Fibroblast of skin of left quadriceps (primary cell): Measurements from ENCODE around the gene CFAP54.
A peak's percentile ranks its signal among the peaks of the same experiment; 100 is the strongest.

Source experiments
- DNase-seq, 2 experiments: peaks; one replicate each; pipeline ENCODE4 v3.0.0-alpha.2; 2013; ENCODE audit warnings: low read depth in 2 of 2

Gene CFAP54

DNA sequence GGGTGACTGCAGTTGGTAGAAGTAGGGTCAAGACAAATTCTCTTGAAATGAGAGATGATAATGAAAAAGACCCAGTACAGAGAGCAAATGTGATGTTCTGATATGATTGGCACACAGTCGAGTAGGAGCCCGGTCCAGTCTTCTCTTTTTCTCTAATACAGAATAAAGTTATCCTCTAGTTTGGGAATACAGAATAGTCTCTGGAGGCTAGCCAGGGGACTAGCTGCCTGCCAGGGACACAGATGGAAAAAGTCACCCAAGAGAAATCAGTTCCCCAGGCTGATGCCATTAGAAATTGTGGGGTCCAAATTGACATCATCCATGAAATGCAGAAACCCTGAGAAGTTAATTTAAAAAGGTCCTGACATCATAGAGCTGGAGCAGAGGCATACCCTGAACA is 240.5 kb downstream of the CFAP54 start:
- no peak for DNase-seq

DNA sequence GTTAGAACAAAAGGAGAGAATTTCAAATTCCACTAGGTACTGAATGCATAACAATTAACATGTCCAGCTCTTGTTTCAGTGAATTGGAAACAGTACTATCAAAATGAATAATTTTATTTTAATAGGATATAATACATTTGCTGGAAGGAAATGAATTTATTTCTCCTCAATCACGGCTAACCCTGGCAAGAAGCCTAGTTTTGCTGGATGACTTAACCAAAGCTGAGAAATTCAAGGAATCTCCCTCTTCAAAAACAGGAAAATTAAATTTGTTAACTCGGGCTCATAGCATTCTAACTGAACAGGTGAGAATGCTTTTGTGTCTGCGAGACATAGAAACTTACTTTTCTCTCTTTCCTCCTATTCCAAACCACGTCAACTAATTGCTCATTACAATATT is 254.2 kb downstream of the CFAP54 start:
- no peak for DNase-seq

DNA sequence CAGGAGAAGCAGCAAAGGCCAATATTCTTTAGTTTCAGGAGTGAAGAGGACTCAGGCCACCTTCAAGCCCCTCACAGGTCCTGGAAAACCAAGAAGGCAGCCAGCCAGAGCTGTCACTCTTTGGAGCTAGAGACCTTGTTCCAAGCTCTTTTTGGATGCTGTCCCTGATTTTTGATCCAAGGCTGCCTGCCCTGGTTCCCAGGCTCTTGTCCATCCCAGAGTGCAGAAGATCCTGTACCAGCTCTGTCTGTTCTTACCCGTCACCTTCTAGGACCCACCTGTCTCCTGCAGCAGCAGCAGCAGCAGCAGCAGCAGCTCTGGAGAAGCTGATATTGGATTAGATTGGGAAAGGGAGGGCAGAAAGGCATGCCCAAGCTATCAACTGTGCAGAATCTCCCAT is 260.6 kb downstream of the CFAP54 start:
- no peak for DNase-seq

DNA sequence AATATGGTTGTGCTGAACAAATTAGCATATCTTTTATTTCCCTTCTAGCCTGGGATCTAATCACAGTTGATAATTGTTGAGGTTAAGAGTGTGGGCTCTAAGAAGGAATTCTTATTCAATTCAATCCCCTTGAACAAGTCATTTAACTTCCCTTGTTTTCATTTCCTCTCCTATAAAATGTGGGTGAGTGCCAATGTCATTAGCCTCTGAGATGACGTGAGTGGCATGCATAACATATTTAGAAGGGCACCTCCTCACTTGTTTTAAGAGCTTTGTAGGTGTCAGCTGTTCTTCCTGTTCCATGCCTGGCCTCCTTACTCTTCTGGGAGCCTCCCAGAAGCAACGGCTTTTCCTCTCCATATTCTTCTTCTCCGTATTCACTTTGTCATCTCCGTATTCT is 262.2 kb downstream of the CFAP54 start:
- no peak for DNase-seq

DNA sequence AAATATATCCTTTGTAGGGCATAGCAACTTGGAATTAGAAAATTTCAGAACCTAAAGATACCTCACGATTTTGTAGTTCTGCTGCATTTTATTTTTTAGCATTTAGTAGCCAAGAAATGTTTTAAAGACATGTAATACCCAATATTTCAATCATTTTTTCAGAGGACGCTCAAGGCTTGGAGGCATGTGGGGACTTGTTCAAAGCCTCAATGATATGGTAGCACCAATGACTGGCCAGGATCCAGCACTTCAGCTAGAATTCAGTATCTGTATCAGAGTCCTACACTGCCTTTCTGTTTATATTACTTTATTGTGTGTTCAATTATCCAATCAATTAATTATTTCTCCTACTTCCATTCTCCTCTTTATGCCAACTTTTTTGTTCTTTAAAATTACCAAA is 262.8 kb downstream of the CFAP54 start:
- DNase-seq = no peak

DNA sequence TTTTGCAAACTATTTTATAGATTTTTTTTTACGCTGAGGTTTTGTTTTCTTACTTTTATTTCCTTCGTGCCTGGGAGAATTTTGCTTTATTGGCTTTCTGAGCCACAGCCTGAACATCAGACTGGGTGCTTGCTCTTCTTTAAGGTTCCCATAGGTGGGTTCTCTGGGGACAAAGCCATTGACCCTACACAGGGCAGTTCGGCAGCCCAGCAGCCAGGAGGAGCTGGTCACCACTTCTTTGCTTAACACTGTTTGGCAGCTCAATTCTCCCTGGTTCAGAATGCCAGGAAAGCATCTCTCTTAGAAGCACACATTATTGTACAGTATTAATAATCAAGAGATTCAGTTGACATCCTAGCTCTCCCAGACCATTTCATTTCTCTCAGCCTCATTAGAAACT is 276.9 kb downstream of the CFAP54 start:
- DNase-seq = no peak

DNA sequence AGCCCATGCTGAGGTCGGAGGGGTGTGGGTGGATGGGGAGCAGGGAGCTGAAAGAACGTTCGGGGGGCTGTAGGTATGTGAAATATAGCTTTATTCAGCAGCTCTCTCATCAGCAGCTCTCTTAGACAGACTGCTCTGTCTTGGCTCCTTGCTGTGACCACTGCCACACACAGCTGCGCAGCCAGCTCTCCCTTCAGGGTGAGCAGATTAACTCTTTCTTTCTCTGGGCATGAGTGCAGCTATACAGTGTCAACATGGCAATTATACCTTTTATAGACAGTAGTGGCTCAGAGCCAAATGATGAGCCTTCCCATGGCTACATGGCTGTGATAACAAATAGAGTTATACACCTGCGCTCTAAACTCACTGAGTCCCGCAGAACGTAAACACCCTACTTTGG is 280.0 kb downstream of the CFAP54 start:
- no peak for DNase-seq

DNA sequence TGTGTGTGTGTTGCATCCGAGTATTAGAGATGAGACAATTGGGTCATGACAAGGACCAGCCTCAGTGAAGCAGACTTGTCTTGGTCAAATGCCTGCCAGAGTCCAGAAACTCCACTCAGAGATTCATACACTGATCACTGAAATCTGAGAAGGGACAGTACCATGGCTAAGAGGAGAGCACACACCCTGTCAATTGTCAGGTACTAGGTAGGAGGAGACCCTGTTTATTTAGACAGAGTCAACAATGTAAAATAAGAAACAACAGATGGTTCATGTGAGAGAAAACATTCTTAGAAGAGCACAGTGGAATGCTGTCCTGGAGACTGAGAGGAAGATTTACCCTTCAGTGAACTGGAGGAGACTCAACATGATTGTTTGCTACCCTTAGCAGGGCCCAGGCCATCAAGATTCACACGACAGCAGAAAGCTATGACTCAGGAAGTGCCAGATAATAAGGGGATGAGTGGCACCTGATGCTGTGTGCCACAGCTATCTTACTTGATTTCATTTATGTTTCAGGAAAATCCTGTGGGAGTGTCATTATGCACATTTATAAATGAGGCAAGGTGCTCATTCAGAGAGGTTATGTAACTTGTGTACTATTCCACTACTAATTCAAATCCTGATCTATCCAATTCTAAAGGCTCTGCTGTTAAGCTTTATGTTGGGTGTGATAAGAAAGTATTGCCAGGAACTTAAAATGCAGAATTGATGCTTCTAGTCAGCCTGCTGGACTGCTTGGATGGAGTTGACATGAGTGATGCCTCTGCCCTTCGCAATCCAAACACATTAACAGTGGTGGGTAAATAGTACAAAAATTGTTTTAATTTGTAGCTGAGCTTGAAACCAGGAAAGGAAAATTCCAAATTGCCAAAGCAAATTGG is 281.1 kb downstream of the CFAP54 start:
- no peak for DNase-seq

DNA sequence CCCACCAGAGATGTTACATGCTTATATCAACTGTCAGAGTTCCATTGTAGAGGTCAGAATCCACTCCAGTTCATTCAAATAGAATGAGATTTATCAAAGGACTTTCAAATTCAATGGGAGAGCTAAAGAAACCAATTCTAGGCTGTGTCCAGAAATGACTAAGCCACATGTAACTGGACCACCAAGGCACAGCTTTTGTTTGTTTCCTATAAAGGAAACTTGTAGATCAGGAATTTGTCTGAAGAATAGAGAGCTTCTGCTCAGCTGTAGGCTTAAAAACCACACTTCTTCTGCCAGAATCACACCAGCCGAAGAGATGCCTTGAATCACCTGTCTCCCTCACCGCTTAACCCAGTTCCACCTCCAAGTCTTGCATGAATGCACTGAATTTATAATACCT is 283.7 kb downstream of the CFAP54 start:
- DNase-seq = no peak

DNA sequence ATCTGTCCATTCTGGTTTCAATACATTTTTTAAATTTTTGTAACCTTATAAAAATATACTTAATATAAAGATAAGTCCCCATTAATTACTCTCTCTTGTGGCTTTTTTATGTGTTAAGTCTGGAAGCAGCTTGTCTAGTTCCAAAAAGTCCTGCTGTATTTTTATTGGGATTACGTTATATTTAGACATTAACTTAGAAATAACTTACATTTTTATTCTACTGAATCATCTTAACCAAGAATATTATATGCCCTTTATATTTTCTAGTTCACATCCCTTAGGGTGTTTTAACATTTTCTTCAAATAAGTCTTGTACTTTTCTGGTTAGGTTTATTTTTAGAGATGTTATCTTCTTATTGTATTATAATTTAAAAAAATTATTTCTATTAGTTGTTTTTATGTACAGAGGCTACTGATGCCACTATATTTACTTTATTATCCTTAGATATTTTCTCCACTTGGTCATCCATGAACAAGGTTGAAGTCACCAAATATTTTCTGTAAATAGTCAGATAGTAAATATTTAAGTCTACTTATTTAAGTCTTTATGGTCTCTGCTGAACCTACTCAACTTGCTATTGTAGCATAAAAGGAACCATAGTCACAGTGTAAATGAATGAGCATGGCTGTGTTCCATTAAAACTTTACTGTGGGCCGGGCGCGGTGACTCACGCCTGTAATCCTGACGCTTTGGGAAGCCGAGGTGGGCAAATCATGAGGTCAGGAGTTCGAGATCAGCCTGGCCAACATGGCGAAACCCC is 285.3 kb downstream of the CFAP54 start:
- no peak for DNase-seq

DNA sequence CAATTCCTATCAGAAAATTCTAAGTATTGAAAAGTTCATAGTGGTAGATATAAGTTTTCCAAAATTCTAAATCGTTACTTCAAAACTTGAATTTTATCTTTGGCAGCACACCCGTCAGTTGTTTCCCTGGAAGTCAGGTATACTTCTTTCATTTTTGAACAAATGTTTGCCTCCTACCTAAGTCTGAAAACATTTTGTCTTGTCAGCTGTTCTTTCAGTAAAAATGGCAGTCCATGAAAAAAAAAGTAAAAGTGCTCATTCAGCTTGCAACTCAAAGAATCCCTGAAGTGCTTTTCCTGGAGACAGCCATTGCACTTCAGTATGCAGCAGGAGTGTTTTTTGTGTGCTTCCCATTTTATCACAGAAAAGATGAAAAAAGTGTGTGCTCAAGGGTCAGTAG is 287.5 kb downstream of the CFAP54 start:
- DNase-seq = no peak

DNA sequence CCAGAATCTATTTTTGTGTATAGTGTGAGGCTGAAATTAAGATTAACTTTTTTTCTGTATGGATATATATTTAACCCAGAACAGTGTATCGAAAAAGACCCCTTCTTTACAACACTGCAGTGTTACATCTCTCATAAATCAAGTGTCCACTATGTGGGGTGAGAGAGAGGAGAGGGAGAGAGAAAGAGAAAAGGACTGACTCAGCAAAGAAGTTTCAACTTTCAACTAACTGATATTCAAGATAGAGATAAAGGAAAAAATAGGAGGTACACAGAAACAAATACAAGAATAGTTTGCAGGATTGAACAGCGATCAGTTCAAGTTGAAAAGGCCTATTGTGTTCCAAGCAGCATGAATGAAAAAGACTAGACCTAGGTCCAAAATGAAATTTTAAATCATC is 291.0 kb downstream of the CFAP54 start:
- DNase-seq = no peak

DNA sequence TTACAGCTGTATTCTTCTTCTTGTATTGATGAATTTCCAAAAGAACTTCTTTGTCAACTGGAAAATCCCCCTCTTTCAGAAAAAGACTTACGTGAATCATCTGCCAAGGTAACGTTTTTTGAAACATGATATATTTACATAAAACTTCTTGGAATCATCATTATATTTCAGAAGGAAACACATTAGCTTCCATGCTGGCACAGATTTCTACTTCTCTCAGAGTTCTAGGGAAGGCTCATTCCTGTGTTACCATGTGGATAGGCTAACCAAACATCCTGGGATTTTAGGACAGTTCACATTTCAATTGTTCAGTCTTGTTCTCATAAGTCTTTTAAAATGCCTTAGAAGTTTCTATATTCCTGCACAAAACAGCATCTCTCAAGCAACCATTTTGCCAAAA is 297.4 kb downstream of the CFAP54 start:
- DNase-seq = no peak

DNA sequence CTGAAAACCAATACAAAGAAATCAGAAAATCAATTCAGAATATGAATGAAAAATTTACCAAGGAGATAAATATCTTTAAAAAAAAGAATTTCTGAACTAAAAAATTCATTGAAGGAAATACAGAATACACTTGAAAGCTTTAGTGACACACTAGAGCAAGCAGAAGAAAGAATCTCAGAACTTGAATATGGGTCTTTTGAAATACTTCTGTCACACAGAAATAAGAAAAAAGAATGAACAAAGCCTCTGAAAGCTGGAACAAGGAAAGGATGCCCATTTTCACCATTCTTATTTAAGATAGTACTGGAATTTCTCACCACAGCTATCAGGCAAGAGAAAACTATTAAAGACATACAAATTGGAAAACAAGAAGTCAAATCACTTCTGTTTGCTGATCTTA is 314.6 kb downstream of the CFAP54 start:
- no peak for DNase-seq

DNA sequence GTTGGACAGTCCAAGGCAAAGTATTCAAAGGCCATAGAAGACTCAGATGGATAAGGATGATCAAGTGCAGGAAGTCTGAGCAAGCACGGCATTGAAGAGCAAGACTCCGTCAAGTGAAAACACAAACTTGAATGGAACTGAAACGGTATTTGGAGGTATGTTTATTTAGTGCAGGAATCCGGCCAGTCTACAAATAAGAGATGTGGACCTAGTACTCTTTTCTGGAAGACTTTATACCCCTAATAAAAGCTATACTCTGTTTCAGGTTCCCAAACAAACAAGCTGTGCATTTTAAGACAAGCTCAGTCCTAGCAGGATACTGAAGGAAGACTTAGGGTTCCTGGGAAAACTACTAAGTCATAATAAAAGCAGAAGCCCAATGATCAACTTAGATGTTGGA is 316.9 kb downstream of the CFAP54 start:
- DNase-seq = no peak

DNA sequence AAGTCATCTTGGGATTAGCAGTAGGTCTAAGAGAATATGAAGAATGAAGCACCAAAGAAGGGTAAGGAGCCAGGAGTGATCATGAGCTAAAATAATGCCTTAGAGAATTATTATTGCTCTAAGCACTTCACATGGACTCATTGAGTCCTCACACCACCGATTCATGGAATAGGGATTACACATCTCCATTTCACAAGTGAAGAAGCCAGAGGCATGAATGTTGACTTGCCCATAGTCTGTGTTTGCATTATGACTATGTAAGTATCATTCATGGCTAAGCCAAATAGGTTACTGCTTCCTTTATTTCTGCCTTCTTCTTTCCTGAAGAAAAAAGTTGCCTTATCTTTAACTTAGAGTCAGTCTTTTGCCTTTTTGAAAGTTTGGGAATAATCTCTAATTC is 318.4 kb downstream of the CFAP54 start:
- DNase-seq = no peak

DNA sequence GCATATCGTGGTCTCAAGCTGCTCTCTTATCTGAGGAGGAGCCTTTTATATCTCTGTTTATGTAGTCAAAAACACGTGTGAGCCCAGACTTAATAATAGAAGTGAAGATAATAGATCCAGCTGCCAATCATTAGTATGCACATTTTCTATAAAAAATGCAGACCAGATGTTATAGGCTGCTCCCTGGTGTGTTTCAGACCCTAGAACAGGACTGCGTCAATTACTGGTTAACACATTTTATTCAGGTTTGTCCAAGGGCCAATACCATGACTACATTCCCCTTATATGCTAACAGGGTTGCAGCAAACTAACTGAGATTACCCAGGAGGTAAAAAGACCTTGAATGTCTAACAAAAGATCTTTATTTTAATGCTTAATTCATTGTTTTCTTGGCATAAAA is 319.2 kb downstream of the CFAP54 start:
- no peak for DNase-seq

DNA sequence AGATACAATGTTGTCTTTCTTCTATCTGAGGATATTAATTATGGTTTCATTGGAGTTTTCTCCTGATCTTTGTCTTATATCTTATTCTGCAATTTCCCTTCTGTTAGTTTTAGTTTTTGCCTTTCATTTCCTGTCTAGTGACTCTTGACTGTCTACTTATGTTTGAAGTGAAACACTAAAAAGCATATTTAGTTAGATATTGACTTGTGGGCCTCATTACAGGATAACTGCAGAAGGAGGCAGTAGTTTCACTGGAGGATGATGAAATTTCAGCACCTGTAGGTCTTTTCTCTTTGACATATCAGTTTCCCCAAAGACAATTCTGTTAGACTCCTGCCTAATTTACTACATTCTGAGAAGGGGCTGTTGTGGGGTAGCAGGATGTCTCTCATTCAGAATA is 320.1 kb downstream of the CFAP54 start:
- DNase-seq = no peak

DNA sequence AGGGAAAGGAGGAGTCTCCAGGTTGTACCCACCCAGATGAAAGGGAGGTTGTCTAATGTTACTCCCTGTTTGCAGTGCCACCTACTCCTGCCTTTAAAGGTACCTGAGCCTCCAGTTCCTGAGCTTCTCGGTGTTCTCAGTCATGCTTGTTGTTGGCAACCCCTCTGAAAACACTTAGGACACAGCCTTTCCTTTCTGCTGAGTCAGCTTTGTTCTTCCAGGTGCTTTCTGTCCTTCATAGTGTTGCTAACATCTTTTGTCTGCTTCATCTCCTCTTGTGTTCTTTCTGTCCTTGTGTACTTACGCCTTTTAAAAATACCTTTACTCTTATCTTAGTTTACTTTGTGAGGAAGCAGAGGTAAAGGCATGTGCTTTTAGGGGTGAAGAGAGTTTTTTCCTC is 320.7 kb downstream of the CFAP54 start:
- no peak for DNase-seq

DNA sequence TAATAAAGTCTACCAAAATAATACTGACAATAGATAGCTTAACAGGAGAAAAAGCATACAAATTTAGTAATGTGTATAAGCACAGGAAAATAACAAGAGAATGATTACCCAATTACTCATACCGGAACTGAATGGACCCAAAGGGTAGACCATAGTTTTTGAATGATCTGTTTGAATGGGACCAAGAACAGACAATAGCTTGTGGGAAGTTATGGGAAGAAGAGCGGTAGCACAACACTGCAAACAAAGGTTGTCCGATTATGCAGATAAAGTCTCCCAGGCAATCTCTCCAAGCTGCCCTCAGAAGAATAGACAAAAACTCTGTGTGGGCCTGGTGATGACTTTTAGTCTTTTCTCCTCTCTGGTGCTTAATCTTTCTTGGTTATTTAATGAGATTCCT is 321.1 kb downstream of the CFAP54 start:
- DNase-seq = no peak

DNA sequence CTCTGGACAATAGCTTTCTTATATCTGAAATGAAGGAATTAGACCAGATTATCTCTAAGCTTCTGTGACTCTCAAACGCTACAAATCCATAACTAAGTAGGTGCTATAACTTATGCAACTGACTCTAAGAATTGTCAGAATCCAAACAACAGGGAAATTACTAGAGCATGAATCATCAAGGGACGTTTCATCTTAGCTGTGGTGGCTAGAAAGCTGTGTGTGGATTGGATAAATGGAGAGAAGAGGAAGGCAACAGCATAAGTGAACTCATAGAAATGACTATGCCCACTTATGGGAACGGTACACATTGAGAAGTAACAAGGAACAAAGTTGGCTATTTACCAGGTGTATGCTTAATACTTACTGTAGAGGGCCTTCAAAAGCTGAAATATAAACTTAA is 321.7 kb downstream of the CFAP54 start:
- peak; percentile 46 to 50 for DNase-seq

DNA sequence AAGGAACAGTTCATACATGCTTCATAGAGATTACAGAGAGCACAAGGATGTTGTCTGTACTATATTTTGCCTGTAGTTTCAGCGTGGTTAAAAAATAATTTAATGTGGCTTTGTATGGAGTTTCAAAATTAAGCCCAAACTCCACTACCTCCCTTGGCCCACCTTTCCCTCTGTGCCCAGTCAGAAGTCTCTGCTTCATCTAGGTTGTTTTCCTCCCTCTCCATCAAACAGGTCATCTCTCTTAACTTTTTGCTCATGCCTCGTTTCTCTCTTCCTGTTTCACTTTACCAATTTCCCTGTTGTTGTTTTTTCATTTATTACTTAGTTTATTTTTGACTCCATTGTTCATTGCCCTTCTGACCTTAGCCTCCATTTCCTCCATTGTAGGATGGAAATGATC is 322.8 kb downstream of the CFAP54 start:
- DNase-seq = no peak

DNA sequence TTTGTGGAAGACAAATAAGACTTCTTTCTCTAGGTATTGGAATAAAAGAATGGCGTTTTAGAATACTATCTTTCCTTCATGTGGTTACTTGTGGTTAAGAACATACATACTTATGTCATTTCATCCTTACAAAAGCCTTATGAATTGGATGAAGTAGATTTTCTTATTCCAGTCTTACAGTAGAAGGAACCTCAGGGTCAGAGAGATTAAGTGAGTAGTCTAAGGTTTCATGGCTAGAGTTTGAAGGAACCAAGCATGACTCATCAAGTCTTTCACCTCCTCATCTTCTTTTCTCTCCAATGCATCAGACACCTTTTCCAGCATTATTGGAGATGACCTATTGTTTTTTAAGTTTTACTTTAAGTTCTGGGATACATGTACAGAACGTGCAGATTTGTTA is 324.8 kb downstream of the CFAP54 start:
- no peak for DNase-seq
